HCT116 (cell line): Measurements from ENCODE around the gene SLC2A4. TPM values are rescaled to one million over a fixed set of nuclear protein-coding genes. Genes with fewer than 3 reads are reported as not detected.

Source experiments
- ATAC-seq: fragments of 200-7000 bp; cut with Tn5 transposase; 2 replicates; pipeline ENCODE4 v1.9.1; 2020; ENCODE audit warnings: mild to moderate bottlenecking, moderate library complexity
- BruUV-seq: library from RNA; stranded (reverse); fragments of 400-500 nt; replicated peaks from 2 replicates; lab custom pipeline; 2021; lab: Mats Ljungman, UMichigan
- CTCF ChIA-PET: fragments of 300-600 bp; sonication (Branson Sonifier 250); formaldehyde crosslinking; loops from one replicate; lab custom pipeline; 2021; ENCODE audit warnings: antibody characterized with exemption; lab: Charles Lee
- POLR2A ChIA-PET: fragments of 300-600, 350-600 bp; sonication (Branson Sonifier 250); formaldehyde crosslinking; loops from one replicate; lab custom pipeline; 2021; ENCODE audit warnings: antibody characterized with exemption; lab: Charles Lee
- RAD21 ChIA-PET, 2 experiments: fragments of 300-600 bp; sonication (Branson Sonifier 250); formaldehyde crosslinking; loops; one replicate each; lab custom pipeline; 2023; ENCODE audit warnings: low total read pairs in 2 of 2; ENCODE audit not compliant: uncharacterized antibody in 2 of 2, unreplicated experiment in 2 of 2, low non-redundant PET in 1 of 2; lab: Charles Lee
- DNase-seq: peaks from one replicate; pipeline ENCODE4 v3.0.0-alpha.2; 2010; ENCODE audit warnings: low read depth, low spot score
- H2AFZ ChIP-seq: fragments of 200-600 bp; shearing (Covaris generic), sonication (generic); 2 replicates; pipeline ENCODE4 v1.6.1; 2017; ENCODE audit warnings: low read depth, mixed run types, mixed read lengths, antibody characterized with exemption, low read length; ENCODE audit not compliant: poor library complexity, severe bottlenecking
- H3K27ac ChIP-seq: 2 replicates; pipeline ENCODE4 v1.5.1; 2012; ENCODE audit warnings: low read depth, low read length
- H3K27me3 ChIP-seq: fragments of 200-600 bp; sonication (generic); 2 replicates; pipeline ENCODE4 v1.6.1; 2016; ENCODE audit warnings: mixed run types, low read length, mixed read lengths; ENCODE audit not compliant: insufficient read depth
- H3K36me3 ChIP-seq, 2 experiments: fragments of 200-500 bp in 1 of 2; fragments of 200-600 bp in 1 of 2; sonication (Bioruptor generic) in 1 of 2; sonication (generic) in 1 of 2; 2 replicates each; pipeline versions ENCODE4 v1.5.1 to v1.6.1; 2014 to 2016; ENCODE audit warnings: low read length in 2 of 2, inconsistent platforms in 1 of 2, mixed read lengths in 1 of 2, mixed run types in 1 of 2; ENCODE audit not compliant: insufficient read depth in 2 of 2, control insufficient read depth in 1 of 2
- H3K4me1 ChIP-seq, 2 experiments: fragments of 200-600 bp in 1 of 2; sonication (generic) in 1 of 2; 2 replicates each; pipeline versions ENCODE4 v1.5.1 to v1.6.1; 2012 to 2017; ENCODE audit warnings: low read length in 2 of 2, inconsistent platforms in 1 of 2, mild to moderate bottlenecking in 1 of 2, mixed read lengths in 1 of 2, mixed run types in 1 of 2, moderate library complexity in 1 of 2; ENCODE audit not compliant: insufficient read depth in 2 of 2, control insufficient read depth in 1 of 2
- H3K4me2 ChIP-seq: fragments of 200-600 bp; sonication (generic); 2 replicates; pipeline ENCODE4 v1.6.1; 2017; ENCODE audit warnings: mixed run types, low read length, mixed read lengths
- H3K4me3 ChIP-seq, 2 experiments: fragments of 200-600 bp in 1 of 2; sonication (generic) in 1 of 2; replicated peaks in 1 of 2; 2 replicates each; pipeline ENCODE4 v1.5.1; 2011 to 2016; ENCODE audit warnings: low read length in 2 of 2, control low read depth in 1 of 2, low read depth in 1 of 2, mild to moderate bottlenecking in 1 of 2, mixed read lengths in 1 of 2, mixed run types in 1 of 2
- H3K79me2 ChIP-seq: fragments of 200-600 bp; sonication (generic); 2 replicates; pipeline ENCODE4 v1.6.1; 2017; ENCODE audit warnings: mild to moderate bottlenecking, mixed run types, low read length, moderate library complexity, mixed read lengths; ENCODE audit not compliant: insufficient read depth
- H3K9ac ChIP-seq: fragments of 200-600 bp; sonication (generic); 2 replicates; pipeline ENCODE4 v1.6.1; 2016; ENCODE audit warnings: low read length, mixed read lengths
- H3K9me2 ChIP-seq: fragments of 200-600 bp; sonication (generic), shearing (Covaris generic); 2 replicates; pipeline ENCODE4 v1.6.1; 2017; ENCODE audit warnings: mixed run types, mild to moderate bottlenecking, moderate library complexity; ENCODE audit not compliant: insufficient read depth
- H3K9me3 ChIP-seq, 2 experiments: fragments of 200-500 bp in 1 of 2; fragments of 200-600 bp in 1 of 2; sonication (Bioruptor generic) in 1 of 2; sonication (generic) in 1 of 2; 2 replicates each; pipeline ENCODE4 v1.6.1; 2014 to 2017; ENCODE audit warnings: low read length in 2 of 2, mixed read lengths in 2 of 2, inconsistent platforms in 1 of 2, low read depth in 1 of 2, mild to moderate bottlenecking in 1 of 2, mixed run types in 1 of 2, moderate library complexity in 1 of 2; ENCODE audit not compliant: control insufficient read depth in 1 of 2, insufficient read depth in 1 of 2
- H4K20me1 ChIP-seq: fragments of 200-600 bp; sonication (generic), shearing (Covaris generic); 2 replicates; pipeline ENCODE4 v1.6.1; 2017; ENCODE audit warnings: mixed run types, mild to moderate bottlenecking, moderate library complexity; ENCODE audit not compliant: insufficient read depth
- CEBPB ChIP-seq: IDR thresholded peaks from 2 replicates; pipeline ENCODE4 v1.6.1; 2012; ENCODE audit warnings: low read depth
- ELF1 ChIP-seq: IDR thresholded peaks from 2 replicates; pipeline ENCODE4 v1.6.1; 2012; ENCODE audit warnings: low read depth, borderline replicate concordance
- EZH2 ChIP-seq: fragments of 200-600 bp; sonication (generic); IDR thresholded peaks from 2 replicates; pipeline ENCODE4 v1.6.1; 2017; ENCODE audit warnings: antibody characterized with exemption, mixed run types
- EZH2phosphoT487 ChIP-seq: fragments of 200-600 bp; IDR thresholded peaks from 2 replicates; pipeline ENCODE4 v1.6.1; 2018; ENCODE audit warnings: antibody characterized with exemption, borderline replicate concordance
- POLR2A ChIP-seq: IDR thresholded peaks from 2 replicates; pipeline ENCODE4 v1.7.0; 2011; ENCODE audit warnings: borderline replicate concordance; ENCODE audit not compliant: insufficient read depth, insufficient read length; ENCODE audit errors: extremely low read depth
- POLR2AphosphoS5 ChIP-seq: IDR thresholded peaks from 2 replicates; pipeline ENCODE4 v1.6.1; 2011; ENCODE audit warnings: mild to moderate bottlenecking, low read depth, low read length, moderate library complexity
- SRF ChIP-seq: IDR thresholded peaks from 2 replicates; pipeline ENCODE4 v1.6.1; 2012; ENCODE audit warnings: low read depth
- TCF7L2 ChIP-seq: IDR thresholded peaks from 2 replicates; pipeline ENCODE4 v1.7.0; 2011; ENCODE audit warnings: borderline replicate concordance, inconsistent platforms; ENCODE audit not compliant: insufficient read depth, insufficient read length; ENCODE audit errors: extremely low read depth
- YY1 ChIP-seq: IDR thresholded peaks from 2 replicates; pipeline ENCODE4 v1.6.1; 2011; ENCODE audit warnings: low read length, low read depth, moderate library complexity, mild to moderate bottlenecking; ENCODE audit not compliant: insufficient replicate concordance; ENCODE audit errors: extremely low read depth
- ZFX ChIP-seq: fragments of 450-650 bp; IDR thresholded peaks from 2 replicates; pipeline ENCODE4 v1.6.1; 2017
- intact Hi-C: fragments of 100-400 bp; cut with micrococcal nuclease; formaldehyde crosslinking; loops from 2 replicates; pipeline ENCODE4 v1.10.0; 2022
- total RNA-seq: library from RNA; stranded (reverse); gene quantifications from one replicate; pipeline ENCODE4 v1.2.1, GENCODE V29; 2021; ENCODE audit not compliant: unreplicated experiment

Gene SLC2A4
- total RNA-seq, 1 experiment from 2014 or later, result 2.5 TPM

GRCh38 chr17:7328840-7329373 lies 47.4 kb downstream of the SLC2A4 start, which contains the start of gene NEURL4:
NEURL4 (minus strand) TSS chr17:7329335; CDS start chr17:7329312, 23 bp downstream.
- peak within 1 kb of the TSS; percentile 77 for H3K4me2 ChIP-seq
- ChIA-PET CTCF (interaction anchor here (0.6 to 2.2 kb wide), 13 partner anchors 13 to 713 kb away, joined by 3 to 12 read pairs (median 6); partner anchors contain the start of genes ACADVL, DLG4, GPS2 and SENP3), RAD21 (interaction anchor here (0.6 to 0.8 kb wide), 2 partner anchors 23 to 75 kb away, joined by 3 read pairs; partner anchors contain the start of gene TMEM256 (in 1 of the 2)), POLR2A (interaction anchor here (0.9 to 2.0 kb wide), 9 partner anchors 14 to 255 kb away, joined by 3 to 11 read pairs (median 8); partner anchors contain the start of genes GABARAP, MPDU1, SLC2A4 and TMEM256)
- H3K27me3 ChIP-seq, result no peaks in the 10 kb centered on the region
- peaks cover 20% of the 10 kb centered on the region; the same call in 1 of the 2 replicates for H3K79me2 ChIP-seq
- no peak within 1 kb of the TSS for H2AFZ ChIP-seq
- H3K4me1 ChIP-seq, result peaks cover 3 to 29% of the 10 kb centered on the region in 2 experiments; a peak in 3 of 4 replicates
- H3K9me3 ChIP-seq, result no peaks in the 10 kb centered on the region
- peaks cover under 1 to 13% of the 10 kb centered on the region in 2 experiments; a peak in 3 of 4 replicates for H3K36me3 ChIP-seq
- no peaks in the 10 kb centered on the region for H3K9me2 ChIP-seq
- TF ChIP-seq POLR2A, result no peak
- no peak for TF ChIP-seq CEBPB
- TF ChIP-seq EZH2, result no peak
- no peak for TF ChIP-seq TCF7L2
- TF ChIP-seq ZFX, result peak; percentile 64; the same call in 1 of the 2 replicates
- no peak for TF ChIP-seq SRF
- no peak for TF ChIP-seq EZH2phosphoT487
- TF ChIP-seq YY1, result peak; percentile 80
- TF ChIP-seq POLR2AphosphoS5, result no peak
- no peak for TF ChIP-seq ELF1
- no peaks in the 10 kb centered on the region for H4K20me1 ChIP-seq
- intact Hi-C loops, result no loop called here
- H3K27ac ChIP-seq, result peak within 1 kb of the TSS; percentile 81
- ATAC-seq, result peak; percentile 29
- H3K4me3 ChIP-seq, result peak within 1 kb of the TSS; percentile 98 to 99
- BruUV-seq, result no TSS peak
- no peak for DNase-seq
- H3K9ac ChIP-seq, result peak within 1 kb of the TSS; percentile 93
